SH-SY5Y (cell line): Measurements from ENCODE around the gene SBNO2.

Experiments
- GATA2 ChIP-seq: IDR thresholded peaks from 2 replicates; pipeline ENCODE4 v1.6.1; 2011; ENCODE audit warnings: mild to moderate bottlenecking, low read depth, low read length
- GATA3 ChIP-seq: IDR thresholded peaks from 2 replicates; pipeline ENCODE4 v1.6.1; 2011; ENCODE audit warnings: low read depth, mild to moderate bottlenecking, low read length, moderate library complexity

DNA sequence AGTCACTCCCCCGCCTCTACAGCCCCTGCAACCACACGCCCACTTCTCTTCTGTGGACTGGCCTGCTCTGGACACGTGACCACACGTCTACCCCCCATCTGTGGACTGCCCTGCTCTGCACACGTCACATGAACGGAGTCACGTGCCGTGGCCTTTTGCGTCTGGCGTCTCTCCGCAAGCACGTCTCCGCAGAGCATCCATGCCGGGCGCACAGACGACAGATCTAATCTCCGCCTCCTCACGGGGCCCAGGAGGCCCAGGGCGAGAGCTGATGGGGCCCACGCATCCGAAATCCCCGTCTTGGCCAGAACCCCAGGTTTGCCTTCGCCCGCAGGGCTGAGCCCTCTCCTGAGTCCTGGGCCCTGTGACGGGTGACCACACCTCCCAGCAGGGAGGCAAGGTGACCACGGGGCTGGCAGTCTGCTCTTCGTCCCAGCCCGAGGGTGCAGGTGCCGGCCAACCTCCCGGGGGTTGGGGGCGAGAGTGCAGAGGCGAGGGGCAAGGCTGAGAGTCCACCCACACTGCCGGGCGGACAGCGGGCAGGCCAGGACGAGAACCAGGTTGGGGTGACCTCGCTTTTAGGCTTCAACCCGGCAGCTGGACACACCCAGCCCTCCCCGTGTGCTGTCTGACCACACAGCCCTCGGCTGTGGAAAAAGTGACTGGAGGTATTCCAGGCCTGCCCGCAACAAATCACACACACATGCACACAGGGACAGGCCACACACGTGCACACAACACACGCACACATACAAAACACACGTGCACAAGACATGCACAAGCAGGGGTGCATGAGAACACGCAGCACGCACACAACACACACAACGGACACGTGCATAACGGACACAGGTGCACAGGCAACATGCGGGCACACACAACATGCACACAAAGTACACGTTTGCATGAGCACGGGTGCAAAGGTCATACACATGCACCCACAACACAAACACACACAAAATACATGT lies 3.9 kb downstream of the SBNO2 start:
- TF ChIP-seq GATA2, result peak; percentile 85
- no peak for TF ChIP-seq GATA3
